Spinal cord (tissue), 10 donors: ENCODE measurements around the gene LEO1. TPM values are rescaled to one million over a fixed set of nuclear protein-coding genes. Genes with fewer than 3 reads are reported as not detected.

Experiments used
- DNase-seq, 6 donors: peaks; one replicate each; pipeline versions ENCODE4 v3.0.0 to v3.0.0-alpha.2; 2013 to 2015; ENCODE audit warnings: low spot score in 6 of 6, low read depth in 4 of 6
- H3K27ac ChIP-seq: one replicate; pipeline ENCODE4 v1.5.1; 2013; ENCODE audit warnings: low read depth, low read length, control low read depth
- H3K27me3 ChIP-seq: one replicate; pipeline ENCODE4 v1.6.1; 2013; ENCODE audit warnings: low read length; ENCODE audit not compliant: control insufficient read depth, insufficient read depth
- H3K36me3 ChIP-seq: one replicate; pipeline ENCODE4 v1.6.1; 2013; ENCODE audit warnings: low read length; ENCODE audit not compliant: control insufficient read depth, insufficient read depth
- H3K4me1 ChIP-seq: one replicate; pipeline ENCODE4 v1.6.1; 2013; ENCODE audit warnings: low read length; ENCODE audit not compliant: control insufficient read depth, insufficient read depth
- H3K4me3 ChIP-seq: one replicate; pipeline ENCODE4 v1.5.1; 2013; ENCODE audit warnings: low read depth, low read length, control low read depth
- H3K9me3 ChIP-seq: one replicate; pipeline ENCODE4 v1.6.1; 2013; ENCODE audit warnings: low read length; ENCODE audit not compliant: control insufficient read depth, insufficient read depth
- WGBS: methylation state at CpG from one replicate; pipeline ENCODE4 v1.1.5; 2013; ENCODE audit warnings: missing lambda C conversion rate; ENCODE audit not compliant: insufficient coverage; 5-methylcytosine and 5-hydroxymethylcytosine counted together
- polyA plus RNA-seq, 2 donors: library from polyadenylated mRNA; unstranded; fragments of 120-200 nt; gene quantifications; one replicate each; pipeline ENCODE4 v1.2.1, GENCODE V29; 2013; ENCODE audit not compliant: insufficient read length in 2 of 2
- total RNA-seq, 2 donors: library from RNA; depleted of rRNA in 1 of 2; stranded (reverse); fragments of 120-200 nt in 1 of 2; fragments of >200 nt in 1 of 2; gene quantifications; one replicate each; pipeline versions ENCODE4 v1.2.3 to v1.2.4, GENCODE V29; 2013 to 2014
- donor health status: healthy.

Gene LEO1
- total and polyA plus RNA-seq, 4 donors: 26.4 to 30.0 (median 29.4) TPM

- WGBS: no CpG with 5 or more reads among the region's 3 CpGs
- Histone ChIP-seq H3K9me3 (no peaks in the 10 kb centered on the region), H3K36me3 (no peaks in the 10 kb centered on the region), H3K4me1 (peaks cover 4% of the 10 kb centered on the region), H3K27me3 (no peaks in the 10 kb centered on the region), H3K27ac (no peak overlapping the region), H3K4me3 (no peak overlapping the region)
- no peak for DNase-seq
Observed at GRCh38 chr15:52013151-52013791, 41.7 kb upstream of the LEO1 start.

GRCh38 chr15:52012210-52012609 is 40.6 kb upstream of the LEO1 start:
- DNase-seq: no peak
- Histone ChIP-seq H3K9me3 (no peaks in the 10 kb centered on the region), H3K27me3 (no peaks in the 10 kb centered on the region), H3K27ac (no peak overlapping the region), H3K4me3 (no peak overlapping the region), H3K36me3 (no peaks in the 10 kb centered on the region), H3K4me1 (peaks cover 4% of the 10 kb centered on the region)
- no CpG with 5 or more reads among the region's 2 CpGs for WGBS

DNA sequence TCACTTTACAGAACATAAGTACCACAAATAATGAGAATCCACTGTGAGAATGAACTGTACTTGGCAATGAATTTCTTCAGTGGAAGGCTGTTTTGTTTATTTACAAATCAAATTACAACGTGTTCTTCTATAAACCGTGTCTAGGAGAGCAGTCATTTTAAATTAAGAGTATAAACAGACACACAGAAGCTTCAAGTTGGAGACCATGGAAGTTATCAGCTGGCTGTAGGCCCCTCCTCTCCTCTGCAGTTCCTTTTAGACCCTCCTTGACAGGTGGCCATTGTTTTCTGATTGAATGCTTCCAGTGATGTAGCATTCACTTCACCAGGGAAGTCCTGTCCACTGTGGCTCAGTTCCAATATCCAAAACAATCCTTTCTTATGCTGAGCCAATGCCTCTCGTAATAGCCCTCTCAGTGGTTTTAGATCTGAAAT is 40.1 kb upstream of the LEO1 start:
- peak in 3 of 6 donors; percentile 59 to 88 (median 73) for DNase-seq
- Histone ChIP-seq H3K4me3 (no peak overlapping the region), H3K4me1 (peaks cover 4% of the 10 kb centered on the region), H3K36me3 (no peaks in the 10 kb centered on the region), H3K27ac (no peak overlapping the region), H3K27me3 (no peaks in the 10 kb centered on the region), H3K9me3 (no peaks in the 10 kb centered on the region)
- 46% methylated on average over 1 of the region's 3 CpGs for WGBS

GRCh38 chr15:52010633-52011595 is 39.3 kb upstream of the LEO1 start:
- Histone ChIP-seq H3K27ac (no peak overlapping the region), H3K4me3 (no peak overlapping the region), H3K9me3 (no peaks in the 10 kb centered on the region), H3K4me1 (peaks cover 4% of the 10 kb centered on the region), H3K27me3 (no peaks in the 10 kb centered on the region), H3K36me3 (no peaks in the 10 kb centered on the region)
- WGBS: 59% methylated on average over 9 of the region's 14 CpGs
- peak in 1 of 6 donors; percentile 58 for DNase-seq

- Histone ChIP-seq H3K27ac (peak overlapping the region; percentile 15), H3K27me3 (no peaks in the 10 kb centered on the region), H3K36me3 (no peaks in the 10 kb centered on the region), H3K4me1 (peaks cover 4% of the 10 kb centered on the region), H3K9me3 (no peaks in the 10 kb centered on the region), H3K4me3 (no peak overlapping the region)
- DNase-seq: no peak
- WGBS: 100% methylated on average over 1 of the region's 2 CpGs
Observed at GRCh38 chr15:52008698-52009434, 37.3 kb upstream of the LEO1 start.

GRCh38 chr15:52008359-52008697 is 36.8 kb upstream of the LEO1 start:
- Histone ChIP-seq H3K36me3 (no peaks in the 10 kb centered on the region), H3K9me3 (no peaks in the 10 kb centered on the region), H3K4me1 (peaks cover 4% of the 10 kb centered on the region), H3K27ac (peak overlapping the region; percentile 15), H3K4me3 (no peak overlapping the region), H3K27me3 (no peaks in the 10 kb centered on the region)
- WGBS: 100% methylated on average over 2 of the region's 5 CpGs
- DNase-seq: no peak

DNA sequence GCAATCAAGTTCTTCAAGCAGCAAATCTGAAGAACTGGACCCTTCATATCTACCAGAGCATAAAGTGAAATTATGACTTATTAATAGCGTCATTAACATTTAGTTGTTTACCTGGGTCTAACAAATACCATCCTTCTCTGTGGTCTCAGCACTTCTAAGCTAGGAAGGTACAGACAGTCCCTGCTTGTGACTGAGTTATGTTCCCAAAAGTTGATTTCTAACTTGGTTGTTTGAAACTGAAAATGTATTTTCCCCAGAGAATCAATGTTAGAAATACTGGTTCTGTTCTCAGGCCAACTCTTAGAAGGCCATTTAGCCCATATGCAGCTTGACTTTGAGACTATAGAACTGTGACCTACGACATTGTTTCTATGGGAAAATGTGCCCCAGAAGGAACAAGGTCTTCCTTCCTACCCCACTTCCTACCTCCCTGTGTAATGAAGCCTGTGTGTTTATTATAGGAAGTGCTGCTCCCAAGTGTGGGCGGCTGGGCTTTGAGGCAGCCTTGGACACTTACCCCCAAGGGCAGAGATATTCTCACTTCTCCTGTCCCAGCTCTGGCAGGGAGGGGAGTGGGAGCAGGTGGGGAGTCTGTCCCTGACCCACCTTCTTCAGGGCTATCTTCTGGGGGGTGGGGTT is 35.2 kb upstream of the LEO1 start:
- WGBS: no CpG with 5 or more reads among the region's 3 CpGs
- no peak overlapping the region for H3K27ac ChIP-seq
- H3K4me3 ChIP-seq: no peak overlapping the region
- no peaks in the 10 kb centered on the region for H3K36me3 ChIP-seq
- no peak for DNase-seq
- H3K9me3 ChIP-seq: no peaks in the 10 kb centered on the region
- peaks cover 4% of the 10 kb centered on the region for H3K4me1 ChIP-seq
- H3K27me3 ChIP-seq: no peaks in the 10 kb centered on the region

GRCh38 chr15:52005748-52006701 is 34.4 kb upstream of the LEO1 start:
- Histone ChIP-seq H3K27ac (no peak overlapping the region), H3K36me3 (no peaks in the 10 kb centered on the region), H3K9me3 (no peaks in the 10 kb centered on the region), H3K4me3 (no peak overlapping the region), H3K27me3 (no peaks in the 10 kb centered on the region), H3K4me1 (peaks cover 1% of the 10 kb centered on the region)
- DNase-seq: no peak
- WGBS: 67% methylated on average over 1 of the region's 5 CpGs
